DMS114 treated with DMSO at 0.1 percent for 48 hours (cell line): ENCODE measurements around the gene TESPA1.
"Not testable (repeated sequence)": the region's sequence is repeated elsewhere in the genome, so short reads cannot be mapped to it uniquely, and the experiment has no call there.

Experiments
- DNase-seq: peaks from one replicate; lab custom pipeline; 2025; ENCODE audit not compliant: unreplicated experiment; lab: John Stamatoyannopoulos, UW

The TESPA1 gene

DNA sequence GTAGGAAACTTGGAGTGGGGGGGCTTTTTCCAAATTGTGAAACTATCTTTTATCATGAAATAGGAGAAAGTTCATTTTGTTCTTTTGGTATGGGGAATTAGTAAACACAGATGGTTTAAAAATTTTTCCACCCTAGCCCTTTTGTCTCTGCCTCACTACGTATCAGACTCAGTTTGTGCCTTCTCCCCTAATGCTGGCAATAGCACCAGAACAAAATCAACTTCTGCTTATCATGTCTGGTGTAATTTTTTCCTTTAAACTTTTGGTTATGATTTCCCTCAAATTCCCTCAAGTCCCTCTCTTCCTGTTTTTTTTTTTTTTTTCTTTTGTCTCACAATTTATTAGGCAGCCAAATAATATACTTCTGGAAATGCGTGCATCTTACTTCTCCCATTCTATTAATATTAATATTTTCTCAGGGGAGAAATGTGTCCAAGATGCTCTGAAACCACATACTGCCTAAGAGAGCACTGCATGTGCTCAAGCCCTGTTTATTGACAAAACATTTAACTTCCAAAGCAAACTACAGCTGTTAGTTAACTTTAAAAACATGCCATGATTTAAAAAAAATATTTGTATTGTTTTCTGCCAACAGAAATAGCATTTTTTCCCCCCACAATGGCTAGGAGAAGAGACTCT lies 35.4 kb downstream of the TESPA1 start:
- no peak for DNase-seq

DNA sequence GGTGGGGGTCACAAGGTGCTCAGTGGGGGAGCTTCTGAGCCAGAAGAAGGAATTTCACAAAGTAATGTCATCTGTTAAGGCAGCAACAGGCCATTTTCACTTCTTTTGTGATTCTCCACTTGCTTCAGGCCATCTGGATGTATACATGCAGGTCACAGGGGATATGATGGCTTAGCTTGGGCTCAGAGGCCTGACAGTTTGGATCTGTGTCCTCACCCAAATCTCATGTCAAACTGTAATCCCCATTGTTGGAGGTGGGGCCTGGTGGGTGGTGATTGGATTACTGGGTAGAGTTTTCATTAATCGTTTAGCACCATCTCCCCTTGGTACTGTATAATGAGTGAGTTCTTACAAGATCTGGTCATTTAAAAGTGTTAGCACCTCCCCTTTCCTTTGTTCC lies 36.4 kb downstream of the TESPA1 start:
- no peak for DNase-seq

DNA sequence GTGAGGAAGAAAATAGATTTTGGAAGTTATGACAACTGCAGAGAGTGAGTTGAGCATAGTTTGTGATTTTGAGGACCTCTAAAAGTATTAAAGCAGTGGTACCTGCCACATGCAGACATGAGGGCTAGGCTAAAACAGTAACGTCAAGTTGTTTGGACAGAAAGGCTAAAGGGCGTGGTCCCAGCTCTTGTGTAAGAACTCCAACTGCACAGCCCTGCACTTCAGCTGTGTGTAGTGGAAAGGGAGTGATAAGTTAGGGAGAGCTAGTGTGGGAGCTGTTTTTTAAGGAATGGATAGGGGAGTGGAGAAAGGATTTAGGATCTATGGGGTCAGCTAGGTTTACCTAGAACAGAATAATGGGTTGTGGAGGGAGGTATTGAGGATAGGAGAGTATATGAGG lies 39.5 kb downstream of the TESPA1 start:
- no peak for DNase-seq

DNA sequence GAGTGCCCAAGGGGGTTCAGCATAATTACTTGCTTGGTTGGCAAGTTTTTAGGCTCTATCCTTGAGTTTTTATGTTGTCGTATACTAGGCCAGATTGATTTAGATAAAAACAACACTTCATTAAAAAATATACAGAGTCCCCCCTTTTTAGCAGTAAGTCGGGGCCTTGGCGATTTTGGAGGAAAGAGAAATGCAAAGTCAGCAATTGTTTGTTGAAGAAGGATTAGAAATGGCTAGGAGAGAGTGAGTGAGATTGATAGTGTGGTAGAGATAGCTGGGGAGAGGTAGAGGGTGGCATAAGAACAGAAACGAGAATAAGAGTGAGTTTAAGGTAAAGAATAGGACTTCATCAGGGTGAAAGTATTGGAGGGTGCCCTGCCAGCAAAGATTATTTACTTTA lies 41.3 kb downstream of the TESPA1 start:
- not testable (repeated sequence) for DNase-seq

DNA sequence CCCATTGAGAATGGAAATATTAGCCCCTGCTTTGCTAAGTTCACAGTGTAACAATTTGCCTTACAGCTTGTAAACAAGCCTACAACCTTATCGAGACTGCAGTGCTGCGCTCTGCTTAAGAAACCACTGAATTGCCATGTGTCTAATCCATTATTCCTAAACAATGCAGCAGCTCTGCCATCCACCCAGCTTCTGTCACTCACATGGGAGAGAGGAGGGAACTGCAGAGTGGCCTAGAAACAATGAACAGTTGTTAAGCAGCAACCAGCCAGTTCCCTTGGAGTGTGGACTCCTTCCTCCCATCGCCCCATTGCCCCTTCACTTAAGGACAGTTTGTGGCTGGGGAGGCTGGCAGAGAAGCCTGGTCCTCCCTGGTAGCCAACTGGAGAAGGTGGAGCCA lies 42.9 kb downstream of the TESPA1 start:
- DNase-seq, result no peak

DNA sequence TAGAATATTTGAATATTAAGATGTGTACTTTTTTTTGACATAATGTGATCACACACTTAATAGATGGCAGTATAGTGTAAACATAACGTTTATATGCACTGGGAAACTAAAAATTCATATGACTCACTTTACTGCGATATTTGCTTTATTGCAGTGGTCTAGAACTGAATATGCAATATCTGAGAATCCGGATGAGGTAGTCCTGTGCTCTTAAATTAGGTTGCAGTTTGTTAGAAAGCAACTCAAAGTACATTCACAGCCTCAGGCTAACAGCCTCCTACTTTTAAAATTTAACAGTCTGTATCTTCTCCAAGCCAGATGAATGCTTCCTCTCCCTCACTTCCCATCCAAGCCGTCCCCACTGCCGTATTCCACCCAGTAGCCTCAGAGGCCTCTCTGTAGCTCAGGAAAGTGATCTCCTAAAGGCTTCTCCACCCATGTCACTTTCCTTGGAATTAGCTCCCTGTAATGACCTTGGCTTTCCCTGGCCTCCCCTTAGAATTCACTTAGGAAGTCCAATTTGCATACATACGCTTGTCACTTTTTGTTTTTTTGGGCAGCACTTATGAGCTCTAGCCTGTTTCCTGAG lies 43.7 kb downstream of the TESPA1 start:
- no peak for DNase-seq

DNA sequence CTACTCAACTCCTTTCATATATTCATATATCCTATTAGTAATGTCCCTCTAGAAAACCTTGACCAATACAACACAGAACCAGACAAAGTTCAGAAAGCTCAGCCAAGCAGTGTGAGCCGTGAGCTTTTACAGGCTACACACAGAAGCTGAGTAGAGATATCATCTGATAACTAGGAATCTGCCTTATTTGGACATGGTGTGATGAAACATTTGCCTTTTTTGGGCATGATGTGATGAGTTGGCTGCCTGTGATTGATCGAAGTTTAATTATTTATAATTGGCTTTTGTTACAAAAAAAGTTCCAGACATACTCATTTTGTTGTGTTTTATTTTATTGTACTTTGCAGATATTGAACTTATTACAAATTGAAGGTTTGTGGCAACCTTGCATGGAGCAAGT lies 46.6 kb downstream of the TESPA1 start:
- DNase-seq, result no peak

DNA sequence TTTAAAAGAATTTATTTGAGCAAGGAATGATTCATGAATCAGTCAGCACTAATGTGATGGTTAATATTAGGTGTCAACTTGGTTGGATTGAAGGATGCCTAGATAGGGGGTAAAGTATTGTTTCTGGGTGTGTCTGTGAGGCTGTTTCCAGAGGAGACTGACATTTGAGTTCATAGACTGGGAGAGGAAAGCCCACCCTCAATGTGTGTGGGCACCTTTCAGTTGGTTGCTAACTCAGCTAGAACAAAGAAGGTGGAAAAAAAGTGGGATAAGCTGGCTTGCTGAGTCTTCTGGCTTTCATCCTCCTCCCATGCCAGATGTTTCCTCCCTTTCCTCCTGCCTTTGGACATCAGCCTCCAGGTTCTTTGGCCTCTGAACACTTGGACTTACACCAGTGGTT lies 47.2 kb downstream of the TESPA1 start:
- no peak for DNase-seq

DNA sequence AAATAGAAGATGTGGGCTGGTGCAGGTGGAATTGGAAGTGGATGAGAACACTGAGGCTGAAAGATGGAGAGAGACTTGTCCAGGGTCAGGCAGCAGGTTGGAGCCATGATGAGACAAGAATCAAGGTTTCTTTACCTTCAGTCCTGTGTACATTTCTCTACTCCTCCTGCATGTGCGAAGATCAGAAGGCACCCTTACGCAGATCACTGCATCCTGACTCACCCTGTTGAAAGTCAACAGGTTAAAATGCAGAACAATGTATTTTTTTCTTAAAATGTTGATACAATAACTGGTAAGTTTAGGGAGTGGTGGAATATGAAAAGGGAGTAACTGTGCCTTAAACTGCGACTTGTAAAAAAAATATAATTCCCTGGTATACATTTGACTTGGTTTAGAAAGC lies 47.8 kb downstream of the TESPA1 start:
- no peak for DNase-seq

DNA sequence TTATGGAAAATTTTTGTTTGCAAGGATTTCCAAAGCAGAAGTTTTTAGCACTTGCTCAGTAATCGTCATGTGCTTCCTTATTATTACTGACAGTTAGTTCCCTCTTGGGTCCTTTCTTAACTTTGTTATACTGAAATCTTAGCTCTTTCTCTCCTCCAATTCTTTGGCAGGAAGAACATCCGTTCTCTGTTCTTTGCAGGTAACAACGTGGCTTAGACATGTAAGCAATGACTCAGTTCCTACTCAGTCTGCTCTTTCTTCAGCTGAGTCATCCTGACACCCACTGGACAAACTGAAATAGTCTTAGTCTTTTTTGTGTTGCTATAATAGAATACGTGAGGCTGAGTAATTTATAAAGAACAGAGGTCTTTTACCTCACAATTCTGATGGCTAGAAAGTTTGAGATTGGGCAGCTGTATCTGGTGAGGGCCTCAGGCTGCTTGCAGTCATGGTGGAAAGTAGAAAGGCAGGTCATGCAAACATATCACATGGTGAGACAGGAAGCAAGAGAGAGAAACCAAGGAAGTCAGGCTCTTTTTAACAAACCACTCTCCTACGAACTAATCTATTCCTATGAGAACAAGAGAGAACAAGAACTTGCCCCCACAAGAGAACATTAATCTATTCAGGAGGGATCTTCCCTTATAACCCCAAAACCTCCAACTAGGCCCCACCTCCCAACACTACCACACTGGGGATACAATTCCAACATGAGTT lies 49.2 kb downstream of the TESPA1 start:
- no peak for DNase-seq

DNA sequence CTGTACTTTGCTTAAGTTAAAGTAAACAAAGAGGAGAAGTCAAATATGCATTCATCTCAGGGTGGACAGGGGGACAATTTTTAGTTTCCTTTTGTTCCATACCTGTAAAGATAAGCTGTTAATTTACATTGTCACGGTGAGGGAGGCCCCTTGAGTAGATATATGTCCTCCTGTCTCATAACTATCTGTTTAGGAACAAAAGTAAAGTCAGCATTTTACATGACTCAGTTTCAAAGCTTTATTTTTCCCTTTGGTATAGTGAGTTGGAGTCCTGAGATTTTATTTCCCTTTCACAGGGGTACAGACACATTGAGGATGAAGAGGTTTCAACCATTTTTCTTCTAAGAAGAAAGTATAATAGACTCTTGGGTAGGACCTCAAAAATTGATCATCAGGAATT lies 50.1 kb downstream of the TESPA1 start:
- DNase-seq, result no peak

DNA sequence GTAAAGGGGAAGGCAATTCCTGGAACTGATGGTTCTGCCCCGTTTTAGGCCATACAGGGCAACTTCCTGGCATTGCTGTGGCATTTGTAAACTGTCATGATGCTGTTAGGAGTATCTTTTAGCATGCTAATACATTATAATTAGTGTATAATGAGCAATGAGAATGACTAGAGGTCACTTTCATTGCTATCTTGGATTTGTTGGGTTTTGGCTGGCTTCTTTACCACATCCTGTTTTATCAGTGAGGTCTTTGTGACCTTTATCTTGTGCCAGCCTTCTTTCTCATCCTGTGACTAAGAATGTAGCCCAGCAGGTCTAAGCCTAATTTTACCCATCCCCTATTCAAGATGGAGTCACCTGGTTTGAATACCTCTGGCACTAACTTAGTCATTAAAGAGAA lies 51.2 kb downstream of the TESPA1 start:
- DNase-seq, result no peak

DNA sequence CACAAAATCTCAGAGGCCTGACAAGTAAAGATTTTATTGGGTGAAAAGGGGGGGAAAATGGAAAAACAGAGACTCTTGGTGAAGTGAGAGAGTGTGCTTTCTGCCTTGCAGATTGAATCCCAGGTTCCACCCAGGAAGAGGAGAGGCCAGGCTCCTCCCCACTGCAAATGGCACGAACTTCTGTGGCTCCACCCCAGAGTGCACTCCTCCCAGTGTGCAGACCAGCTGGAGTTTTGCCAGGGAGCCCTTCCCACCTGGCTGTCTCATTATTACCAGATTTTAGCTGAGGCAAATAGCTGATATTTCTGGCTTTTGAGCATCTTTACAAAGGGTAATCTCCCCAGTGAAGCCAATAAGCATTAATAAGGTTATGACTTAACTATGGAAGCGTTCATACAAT lies 51.9 kb downstream of the TESPA1 start:
- no peak for DNase-seq

DNA sequence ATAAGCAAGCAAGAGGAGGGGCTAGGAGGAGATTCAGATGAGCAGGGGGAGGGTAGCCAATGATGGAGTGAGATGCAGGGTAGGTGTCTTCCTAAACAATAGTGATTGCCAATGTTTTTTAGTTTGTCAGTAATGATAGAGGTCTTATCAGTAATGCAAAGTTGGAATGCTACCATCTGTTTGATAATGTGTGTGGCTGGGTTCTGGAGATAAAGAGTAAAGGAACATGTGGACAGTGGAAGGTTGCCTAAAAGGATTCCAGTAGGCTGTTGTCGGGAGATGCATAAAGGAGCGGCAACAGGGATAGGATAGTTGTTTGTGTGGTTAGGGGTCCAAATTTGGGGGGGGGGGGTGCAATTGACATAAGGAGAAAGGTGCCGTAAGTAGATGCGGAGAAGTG lies 52.5 kb downstream of the TESPA1 start:
- no peak for DNase-seq

DNA sequence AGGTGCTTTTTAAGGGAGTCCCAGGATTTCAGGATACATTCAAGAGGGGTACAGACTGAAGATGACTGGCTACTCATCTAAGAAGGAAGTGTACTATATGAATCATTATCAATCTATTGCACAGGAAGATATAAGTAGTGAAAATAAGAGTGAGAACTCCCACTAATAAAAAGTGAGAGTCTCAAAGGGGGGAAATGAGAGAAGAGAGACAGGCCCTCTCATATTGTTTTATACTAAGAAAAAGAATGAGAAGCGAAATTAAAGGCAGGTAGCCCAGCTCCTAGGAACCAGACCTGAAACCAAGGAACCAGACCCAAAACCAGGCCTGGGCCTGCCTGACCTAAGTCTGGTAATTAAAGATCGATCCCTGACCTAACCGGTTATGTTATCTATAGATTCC lies 54.6 kb downstream of the TESPA1 start:
- DNase-seq, result no peak

DNA sequence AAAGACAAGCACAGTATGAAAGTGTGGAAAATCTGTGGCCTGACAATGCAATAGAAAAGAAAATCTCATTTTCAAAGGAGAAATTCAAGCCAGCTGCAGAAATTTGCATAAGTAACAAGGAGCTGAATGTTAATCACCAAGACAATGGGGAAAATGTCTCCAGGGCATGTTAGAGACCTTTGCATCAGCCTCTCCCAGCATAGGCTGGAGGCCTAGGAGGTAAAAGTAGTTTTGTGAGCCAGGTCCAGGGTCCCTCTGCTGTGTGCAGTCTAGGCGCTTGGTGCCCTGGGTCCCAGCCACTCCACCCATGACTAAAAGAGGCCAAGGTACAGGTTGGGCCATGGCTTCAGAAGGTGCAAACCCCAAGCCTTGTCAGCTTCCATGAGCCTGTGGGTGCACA lies 58.3 kb downstream of the TESPA1 start:
- DNase-seq, result no peak

DNA sequence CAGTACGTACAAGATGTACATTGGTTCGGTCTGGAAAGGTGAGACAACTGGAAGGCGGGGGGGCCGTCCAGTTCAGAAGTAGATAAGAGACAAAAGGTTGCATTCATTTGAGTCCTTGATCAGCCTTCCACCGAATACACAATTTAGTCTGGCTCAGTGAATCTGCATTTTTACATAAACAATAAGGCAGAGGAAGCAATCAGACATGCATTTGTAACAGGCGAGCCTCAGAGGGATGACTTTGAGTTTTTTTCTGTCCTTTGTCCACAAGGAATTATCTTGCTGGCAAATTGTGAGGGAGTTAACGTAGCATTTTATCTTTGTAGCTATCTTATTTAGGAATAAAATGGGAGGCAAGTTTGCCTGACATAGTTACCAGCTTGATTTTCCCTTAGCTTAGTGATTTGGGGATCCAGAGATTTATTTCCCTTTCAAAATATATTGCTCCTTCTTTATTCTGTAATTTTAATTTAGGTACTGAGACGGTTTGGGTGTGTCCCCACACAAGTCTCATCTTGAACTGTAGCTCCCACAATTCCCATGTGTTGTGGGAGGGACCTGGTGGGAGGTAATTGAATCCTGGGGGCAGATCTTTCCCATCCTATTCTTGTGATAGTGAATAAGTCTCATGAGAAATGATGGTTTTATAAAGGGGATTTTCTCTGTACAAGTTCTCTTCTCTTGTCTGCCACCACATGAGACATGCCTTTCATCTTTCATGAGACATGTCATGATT lies 59.4 kb downstream of the TESPA1 start:
- DNase-seq, result no peak

DNA sequence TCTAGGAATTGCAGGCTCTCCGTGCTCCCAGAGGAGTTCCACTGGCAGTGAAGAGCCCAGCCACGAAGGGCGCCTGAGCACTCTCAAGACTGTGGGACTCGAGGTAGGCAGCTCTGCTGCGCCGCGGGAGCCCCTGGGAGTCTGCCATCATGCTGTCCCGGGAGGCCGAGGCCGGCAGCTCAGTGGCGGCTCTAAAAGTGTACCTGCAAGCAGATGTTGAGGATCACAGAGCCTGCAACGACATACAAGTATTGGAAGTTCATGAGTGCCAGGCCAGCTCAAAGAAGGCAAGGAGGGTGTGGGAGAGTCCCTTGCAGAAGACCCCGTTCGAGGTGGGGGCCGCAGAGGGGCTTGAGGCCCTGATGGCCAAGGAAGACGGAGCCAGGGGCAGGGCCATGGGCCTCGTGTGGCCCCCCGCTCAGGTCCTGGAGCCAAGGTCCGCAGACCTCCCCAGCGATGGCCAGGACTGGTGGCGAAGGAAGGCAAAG lies 67.5 kb downstream of the TESPA1 start:
- DNase-seq, result no peak
